Activated CD4-positive, alpha-beta T cell treated with anti-CD3 and anti-CD28 coated beads, Interleukin-2, amount 50 U/mL, for 24 hours (primary cell): ENCODE results near the gene ZNF750.

Experiments
- DNase-seq, 2 donors: peaks; one replicate each; pipeline ENCODE4 v3.0.0-alpha.2; 2020; ENCODE audit warnings: low read depth in 1 of 2, low spot score in 1 of 2

The ZNF750 gene

DNA sequence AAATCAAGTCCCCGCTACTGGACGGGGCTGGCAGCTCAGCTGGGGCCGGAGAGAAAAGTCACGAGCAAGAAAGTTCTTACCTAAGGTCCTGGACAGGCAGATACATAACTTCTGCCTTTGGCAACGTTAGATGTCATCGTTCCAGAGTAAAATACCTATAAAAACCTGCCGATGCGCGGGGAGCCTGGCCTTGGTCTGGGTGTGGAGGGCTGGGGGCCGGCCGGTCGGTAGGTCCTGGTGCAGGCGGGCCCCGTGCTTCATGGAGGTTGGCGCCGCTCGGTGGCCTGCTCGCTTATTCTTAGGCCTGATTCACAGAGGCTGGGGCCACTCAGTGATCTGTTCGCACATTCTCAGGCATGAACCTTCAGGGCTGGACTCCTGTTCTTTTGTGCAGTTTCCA, 33.7 kb upstream of the ZNF750 start:
- no peak for DNase-seq

DNA sequence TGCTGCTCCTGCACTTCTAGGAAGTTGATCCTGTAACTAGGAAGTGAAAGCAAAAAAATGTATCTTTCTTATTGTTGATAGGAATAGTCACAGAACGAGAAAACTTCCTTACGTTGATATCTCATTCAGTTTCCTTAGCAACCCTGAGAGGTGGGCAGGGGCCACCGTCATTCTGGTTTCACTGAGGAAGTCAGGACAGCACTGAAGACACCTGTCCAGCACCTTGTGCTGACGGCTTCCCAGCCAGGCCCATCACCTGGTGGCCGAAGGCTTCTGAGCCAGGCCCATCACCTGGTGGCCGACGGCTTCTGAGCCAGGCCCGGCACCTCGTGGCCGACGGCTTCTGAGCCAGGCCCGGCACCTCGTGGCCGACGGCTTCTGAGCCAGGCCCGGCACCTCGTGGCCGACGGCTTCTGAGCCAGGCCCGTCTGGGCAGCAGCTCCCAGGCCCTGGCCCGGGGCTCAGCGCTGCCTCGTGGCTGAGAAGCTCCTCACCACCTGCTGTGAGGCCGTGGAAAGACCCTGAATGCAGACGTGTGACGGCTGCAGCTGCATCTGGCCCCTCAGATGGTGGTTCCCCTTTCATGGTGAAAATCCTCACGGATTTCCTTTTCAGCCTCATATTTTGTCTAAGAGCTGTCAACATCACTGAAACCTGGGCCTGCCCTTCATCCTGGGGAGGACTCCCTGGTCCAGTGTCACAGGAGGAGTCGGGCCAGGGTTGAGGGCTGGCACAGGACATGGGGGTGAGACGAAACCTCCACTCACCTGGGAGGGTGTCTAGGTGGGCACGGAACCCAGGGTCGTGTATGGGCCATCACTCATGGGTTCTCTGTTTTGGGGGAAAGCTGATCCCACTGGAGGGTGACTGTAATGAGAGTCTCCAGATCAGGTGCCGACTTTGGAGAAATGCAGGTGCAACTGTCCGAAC, 33.0 kb upstream of the ZNF750 start:
- DNase-seq = no peak

DNA sequence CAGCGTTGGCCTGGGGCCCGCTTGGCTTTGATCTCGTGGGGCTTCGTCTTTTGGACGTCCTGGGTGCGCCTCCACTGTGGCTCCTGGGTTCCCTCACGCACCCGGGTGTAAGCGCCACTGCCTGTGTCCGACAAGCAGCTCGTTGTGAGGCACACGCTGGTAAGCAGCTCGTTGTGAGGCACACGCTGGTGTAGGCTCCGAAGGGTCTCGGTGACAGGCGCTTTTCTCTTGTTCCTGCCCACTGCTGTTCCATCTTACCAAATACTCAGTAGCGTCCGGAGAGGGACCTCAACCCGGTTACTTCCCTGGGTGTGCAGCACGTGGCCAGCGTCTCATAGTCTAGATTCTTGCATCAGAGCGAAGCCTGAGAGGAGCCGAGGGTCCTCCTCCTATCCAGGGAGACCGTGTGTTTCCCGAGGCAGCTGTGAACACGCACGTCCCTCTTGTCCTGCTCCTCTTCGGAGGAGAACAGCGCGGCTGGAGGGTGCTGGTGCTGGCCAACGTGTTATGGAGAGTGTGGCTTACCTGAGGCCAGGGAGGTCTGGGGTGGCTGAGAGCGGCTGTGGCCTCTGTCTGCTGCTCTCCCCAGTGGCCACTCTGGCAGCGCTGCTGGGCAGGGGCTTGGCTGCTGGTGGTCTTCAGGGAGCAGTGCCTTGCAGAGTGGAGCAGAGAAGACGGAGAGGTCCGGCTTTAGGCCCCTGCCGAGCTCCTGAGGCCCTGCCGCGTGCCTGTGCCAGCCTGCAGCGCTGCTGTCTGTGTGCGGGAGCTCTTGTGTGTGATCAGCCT, 32.1 kb upstream of the ZNF750 start:
- no peak for DNase-seq

DNA sequence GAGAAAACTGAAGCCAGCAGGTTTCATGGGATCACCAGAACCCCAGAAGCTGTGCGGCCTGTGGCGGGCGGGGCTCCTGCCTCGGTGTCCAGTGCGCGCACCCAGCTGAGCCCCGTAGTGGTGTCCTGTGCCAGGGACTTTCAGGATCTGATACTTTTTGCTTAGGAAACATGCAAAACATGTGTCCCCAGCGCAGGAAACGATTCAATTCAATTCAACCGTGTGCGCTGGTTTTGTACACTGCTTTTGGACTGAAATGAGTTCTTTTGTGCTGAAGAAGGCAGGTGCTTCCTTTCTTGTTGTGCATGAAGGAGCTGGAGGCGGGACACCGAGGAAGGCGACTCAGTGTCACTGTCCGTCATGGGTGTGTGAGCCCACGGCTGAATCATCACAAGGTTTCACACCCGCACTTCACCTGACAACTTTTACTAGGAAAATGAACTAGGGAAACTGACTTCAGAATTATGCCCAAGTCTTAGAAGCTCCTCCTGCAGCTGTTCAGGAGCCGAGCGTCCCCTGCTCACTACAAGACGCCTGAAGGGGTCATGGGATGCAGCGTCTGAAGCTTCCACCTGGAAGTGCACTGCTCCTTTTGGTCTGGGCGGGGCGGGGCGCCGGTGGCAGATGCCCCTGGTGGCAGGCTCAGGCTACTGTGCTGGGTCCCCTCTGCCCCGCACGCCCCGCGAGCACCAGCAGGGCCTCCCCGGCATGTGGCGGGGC, 31.4 kb upstream of the ZNF750 start:
- DNase-seq = no peak

DNA sequence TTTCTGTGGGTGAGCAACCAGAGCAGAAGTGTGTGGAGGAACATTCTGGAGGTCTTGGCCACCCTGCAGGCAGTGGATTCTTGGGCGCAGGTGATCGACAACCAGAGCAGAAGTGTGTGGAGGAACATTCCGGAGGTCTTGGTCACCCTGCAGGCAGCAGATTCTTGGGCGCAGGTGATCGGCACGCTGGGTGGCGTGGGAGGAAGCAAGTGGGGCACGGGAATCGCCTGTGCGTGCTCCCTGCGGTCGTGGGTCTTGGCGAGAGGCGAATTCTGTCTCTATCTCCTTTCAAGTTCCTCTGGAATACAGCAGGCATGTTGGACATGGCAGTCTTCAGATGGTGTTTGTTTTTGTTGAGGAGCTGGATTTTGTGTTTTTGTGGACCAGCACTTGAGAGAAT, 30.7 kb upstream of the ZNF750 start:
- DNase-seq = no peak

DNA sequence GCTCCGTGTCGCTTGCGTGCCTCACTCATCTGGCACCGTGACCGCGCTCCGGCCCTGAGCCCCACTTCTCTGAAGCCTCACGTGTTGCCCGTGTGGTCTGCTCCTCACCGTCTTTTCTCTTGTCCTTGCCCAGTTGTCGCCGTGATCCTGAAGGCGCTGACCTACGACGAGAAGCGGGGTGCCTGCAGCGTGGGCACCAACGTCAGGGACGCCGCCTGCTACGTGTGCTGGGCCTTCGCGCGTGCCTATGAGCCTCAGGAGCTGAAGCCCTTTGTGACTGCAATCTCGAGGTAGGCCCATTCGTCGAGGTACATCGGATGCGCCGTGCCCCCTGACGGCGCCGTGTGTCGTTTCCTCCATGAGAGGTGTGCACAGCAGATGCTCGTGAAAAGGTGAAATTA, 30.3 kb upstream of the ZNF750 start:
- no peak for DNase-seq

DNA sequence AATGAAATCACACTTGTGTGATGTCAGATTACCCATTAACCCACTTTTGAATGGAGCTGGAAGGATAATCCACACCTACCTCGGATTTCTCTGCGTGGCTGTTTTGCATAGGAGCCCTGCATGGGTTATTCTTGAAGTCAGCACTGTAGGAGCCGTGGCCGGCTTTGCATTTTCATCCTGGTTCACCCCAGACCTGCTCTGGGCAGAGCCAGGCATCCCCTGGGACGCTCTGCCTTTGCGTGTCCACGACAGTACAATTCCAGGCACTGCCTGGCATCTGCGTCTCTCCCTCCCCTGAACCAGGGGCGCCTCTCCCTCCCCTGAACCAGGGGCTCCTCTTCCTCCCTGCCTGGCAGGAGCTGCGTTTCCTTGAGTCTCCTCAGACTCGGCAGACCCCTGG, 29.7 kb upstream of the ZNF750 start:
- no peak for DNase-seq

DNA sequence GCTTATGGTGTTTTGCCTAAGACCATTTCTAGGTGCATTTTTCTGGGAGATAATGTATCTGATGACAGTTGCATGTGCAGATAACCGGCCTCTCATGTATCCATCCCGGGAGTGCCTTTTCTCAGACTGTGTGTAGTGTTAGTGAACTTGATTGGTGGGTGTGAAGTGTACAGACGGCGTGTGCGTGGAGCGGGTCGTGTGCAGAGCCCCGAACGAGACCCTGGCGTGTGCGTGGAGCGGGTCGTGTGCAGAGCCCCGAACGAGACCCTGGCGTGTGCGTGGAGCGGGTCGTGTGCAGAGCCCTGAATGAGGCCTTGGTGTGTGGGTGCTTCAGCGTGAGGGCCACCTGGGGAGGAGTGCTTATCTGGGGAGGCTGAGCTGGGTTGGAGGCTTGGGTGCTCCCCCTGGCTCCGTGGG, 28.9 kb upstream of the ZNF750 start:
- DNase-seq = no peak

DNA sequence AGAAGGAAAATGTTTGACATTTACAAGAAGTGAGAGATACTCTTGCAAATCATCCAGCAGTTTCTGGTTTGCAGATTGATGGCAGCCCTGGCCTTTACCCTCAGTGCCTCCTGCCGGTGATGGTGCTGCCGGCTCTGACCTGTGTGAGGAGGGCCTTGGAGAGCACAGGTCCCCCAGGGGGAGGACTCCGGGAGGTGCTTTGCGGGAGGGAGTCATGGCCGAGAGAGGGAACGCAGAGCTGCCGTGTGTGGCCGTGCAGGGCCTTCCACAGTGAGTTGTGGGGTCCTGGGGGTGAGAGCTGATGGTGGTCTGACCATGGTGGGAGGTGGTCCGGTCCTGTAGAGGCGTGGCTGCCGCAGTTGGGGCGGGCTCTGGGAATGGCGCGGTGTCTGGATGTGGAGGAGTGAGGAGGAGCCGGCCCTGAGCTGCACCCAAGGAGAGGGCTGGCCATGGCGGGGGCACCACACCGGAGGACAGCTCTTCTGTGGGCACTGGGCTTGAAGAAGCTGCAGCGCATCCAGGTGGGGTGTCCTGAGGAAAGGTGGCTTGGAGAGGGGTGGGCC, 28.0 kb upstream of the ZNF750 start:
- no peak for DNase-seq

DNA sequence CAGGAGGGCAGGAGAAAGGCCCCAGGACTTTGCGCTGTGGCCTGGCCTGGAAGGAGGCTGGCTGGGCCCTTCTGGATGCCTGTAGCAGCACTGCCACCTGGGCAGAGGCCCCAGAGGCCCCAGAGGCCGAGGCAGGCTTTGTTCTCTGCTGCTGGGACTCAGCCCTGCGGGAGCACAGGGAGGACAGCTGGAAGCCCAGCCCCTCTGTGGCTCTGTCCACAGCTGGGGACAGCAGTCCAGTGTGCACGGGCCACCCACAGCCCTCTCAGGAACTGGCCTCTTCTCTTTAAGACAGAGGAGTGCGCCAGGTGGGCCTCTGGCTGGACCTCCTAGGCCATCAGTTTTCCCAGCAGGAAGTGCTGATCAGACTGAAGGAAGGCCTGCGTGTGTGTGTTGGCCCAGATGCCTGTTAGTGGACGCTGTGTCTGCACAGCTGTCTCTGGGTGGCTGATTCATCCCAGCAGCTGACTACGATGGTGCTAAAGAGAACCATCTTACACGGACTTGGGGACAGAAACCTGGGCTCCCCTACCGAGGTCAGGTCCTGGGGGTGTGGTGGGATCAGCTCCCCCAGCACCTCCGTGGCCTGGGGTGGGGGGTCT, 26.9 kb upstream of the ZNF750 start:
- no peak for DNase-seq

DNA sequence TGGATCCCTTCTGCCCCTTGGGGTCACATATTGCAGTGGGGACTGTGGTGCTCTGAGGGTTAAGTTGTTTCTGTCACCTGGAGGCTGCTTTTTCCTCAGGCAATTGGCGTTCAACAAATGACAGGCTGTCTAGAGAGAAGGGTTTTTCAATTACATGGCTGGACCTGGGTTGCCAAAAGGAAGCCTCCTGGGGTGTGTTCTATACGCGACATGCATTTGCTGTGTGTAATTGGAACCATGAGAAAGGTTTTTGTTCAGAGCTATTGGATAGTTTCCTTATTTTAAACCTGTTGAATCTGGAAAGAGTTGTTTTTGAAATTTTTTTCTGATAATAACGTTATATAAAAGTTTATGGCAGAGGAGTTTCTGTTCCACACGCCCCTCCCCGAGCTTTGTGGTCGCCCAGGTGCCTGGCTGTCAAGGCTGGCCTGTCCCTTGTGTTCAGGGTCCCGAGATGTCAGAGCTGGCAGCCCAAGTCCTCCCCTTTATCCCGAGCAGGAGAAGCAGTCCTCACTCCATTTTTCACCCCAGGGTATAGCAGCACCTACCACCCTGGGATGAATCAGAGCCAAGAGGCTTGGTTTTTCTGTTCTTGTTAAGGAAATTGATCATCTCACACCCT, 26.1 kb upstream of the ZNF750 start:
- no peak for DNase-seq

DNA sequence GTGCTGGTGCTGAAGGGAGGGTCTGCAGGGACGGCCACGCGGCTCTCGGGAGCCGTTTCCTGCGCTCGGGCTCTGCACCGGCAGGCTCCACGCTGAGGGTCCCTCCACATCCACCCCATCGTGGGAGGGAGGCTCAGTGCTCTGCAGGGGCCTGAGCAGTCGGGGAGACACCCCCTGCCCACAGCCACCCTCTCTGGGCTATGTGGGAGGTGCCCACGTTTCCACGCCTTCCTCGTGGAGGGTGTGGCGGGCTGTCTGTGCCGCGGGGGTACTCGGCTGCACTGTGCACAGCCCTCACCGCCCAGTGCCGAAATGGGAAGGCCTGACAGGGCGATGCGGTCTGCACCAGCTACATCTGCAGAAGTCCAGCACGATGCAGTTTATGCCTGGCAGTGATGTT, 25.5 kb upstream of the ZNF750 start:
- no peak for DNase-seq

DNA sequence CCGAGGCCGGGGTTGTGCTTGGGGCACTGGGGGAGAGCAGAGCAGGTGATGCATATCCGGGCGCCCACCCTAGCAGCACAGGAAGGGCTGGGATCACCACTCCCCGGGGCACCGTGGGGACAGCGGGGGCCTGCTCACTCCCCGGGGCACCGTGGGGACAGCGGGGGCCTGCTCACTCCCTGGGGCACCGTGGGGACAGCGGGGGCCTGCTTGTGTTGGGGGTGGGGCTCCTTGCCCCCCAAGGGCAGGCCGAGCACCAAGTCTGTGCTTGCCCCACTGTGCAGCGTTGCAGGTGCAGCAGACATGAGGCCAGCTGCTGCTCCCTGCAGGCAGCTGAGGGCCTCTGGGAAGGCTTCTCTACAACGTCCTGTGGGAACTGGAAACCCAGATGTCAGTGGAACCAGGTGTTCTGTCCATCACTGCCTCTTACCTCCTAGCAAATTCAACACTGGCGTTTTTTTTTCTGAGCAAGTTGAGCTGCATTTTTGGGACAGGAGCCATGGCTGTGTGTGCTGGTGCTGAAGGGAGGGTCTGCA, 25.0 kb upstream of the ZNF750 start:
- DNase-seq = no peak

DNA sequence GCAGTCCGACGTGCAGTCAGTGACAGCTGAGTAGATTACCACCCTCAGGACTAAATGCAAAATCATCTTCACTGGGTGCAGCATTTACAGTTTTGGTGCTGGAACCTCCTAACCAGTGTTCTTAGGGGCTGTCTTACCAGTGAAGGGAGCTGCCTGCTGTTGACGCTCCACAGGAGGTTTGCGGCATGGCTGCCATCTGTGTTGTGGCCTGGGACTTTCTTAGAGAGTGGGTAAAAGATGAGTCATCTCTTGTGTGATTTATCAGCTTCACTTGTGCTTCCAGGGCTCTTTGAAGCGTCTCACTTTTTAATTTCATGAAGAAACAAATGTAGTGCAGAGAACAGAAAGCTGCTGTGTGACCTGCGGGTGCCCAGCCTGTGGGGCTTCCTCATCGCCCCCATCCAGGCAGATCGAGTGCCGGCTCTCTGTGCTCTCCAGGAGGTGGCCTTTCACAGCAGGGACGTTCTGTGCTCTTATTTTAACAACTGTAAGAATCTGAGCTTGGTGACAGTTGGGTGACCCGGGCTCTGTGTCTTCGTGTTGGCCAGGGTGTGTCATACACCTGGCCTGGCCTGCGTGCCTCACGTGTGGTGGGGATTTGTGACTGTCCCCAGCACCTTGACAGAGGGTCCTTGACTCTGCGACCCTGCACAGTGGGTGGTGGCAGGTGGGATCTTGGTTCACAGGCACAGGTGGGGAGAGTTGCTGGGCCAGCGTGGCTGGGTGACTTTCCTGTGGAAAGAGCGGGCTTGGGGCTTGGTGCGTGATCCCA, 24.3 kb upstream of the ZNF750 start:
- DNase-seq = peak; percentile 58 to 82

DNA sequence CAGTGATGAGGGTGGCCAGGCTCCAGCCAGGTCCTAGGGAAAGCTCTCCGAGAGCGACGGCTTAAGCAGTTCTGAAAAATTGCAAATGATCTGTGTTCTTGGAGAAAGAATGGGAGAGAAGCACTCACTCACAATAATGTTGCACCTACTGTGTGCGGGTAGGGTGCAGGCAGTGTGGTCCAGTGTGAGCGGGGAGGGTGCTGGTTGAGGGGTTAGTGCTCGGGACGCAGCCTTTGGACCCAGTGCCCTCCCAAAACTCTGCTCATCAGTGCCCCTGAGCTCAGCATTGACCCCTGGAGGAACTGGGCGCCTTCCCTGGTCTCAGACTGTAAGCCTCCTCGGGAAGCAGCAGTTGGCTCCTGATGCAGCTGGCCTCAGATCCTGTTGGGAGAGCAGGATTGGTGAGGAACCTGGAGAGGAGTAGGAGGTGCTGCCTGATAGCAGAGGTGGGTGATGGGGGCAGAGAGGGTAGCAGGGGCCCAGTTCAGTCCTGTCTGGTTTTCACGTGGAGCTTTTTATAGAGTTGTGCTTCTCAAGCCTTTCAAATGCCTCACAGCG, 23.6 kb upstream of the ZNF750 start:
- DNase-seq = no peak

DNA sequence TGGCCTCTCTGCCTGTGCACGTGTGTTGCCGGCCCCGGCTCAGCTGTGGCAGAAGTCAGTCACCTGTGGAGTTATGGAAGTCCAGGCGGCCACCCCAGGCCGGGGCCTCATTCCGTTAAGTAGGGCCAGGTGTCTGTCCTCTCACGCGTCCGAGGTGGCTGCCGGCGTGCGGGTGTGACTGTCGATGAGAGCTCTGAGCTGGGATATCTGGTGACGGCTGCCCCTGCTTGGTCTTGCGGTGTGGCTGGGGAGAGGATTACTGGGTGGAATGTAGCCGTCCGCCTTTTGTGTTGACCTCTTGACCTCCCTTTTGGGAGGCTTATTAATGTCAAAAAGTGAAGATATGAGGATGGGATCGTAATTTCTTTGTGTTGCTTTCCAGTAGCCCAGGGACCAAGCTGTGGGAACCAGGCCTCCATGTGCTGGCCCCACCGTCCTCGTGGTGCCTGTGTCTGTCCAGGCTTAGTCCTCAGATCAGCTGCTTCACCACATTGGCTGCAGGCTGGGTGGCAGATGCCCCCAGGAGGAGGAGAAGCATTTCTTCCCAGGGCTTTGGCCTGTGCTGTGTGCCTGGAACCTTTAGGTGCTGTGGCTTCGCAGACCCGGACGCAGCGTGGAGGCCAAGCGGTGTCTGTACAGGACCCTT, 23.0 kb upstream of the ZNF750 start:
- DNase-seq = no peak

DNA sequence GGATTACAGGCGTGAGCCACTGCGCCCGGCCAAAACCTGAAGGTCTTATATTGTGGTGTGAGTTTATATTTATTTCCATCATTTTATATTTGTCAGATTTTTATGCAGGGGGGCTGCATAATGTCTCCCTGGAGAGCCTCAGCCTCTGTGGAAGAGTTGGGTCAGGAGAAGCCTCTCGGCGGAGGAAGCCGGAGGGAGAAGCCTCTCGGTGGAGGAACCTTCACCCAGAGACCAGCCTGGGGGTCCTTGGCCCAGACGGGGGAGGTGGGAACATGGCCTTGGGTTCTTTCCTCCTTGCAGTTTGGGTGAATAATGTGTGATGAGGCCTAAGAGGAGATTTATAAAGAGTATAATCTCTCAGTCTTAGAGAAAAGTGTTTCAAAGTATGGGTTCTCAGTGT, 22.4 kb upstream of the ZNF750 start:
- DNase-seq = no peak

DNA sequence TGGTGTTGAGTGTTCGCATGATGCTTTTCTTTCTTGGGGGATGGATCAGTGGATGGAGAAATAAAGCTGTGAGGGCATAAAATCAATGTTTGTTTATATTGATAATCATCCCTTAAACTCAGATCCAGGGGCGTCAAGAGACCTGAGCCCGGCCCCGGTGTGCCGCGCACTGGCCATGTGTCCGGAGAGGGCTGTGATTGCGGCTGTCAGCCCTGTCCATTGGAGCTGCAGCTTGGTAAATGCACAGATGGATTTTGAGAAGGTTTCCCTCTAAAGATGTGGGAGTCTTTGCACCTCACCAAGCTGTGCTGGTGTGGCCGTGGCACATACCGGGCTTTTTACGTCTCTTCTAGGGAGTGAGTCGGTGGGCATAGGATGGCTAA, 21.6 kb upstream of the ZNF750 start:
- no peak for DNase-seq
